ENCODE measurements around the gene SLC6A6. TPM values are rescaled to one million over a fixed set of nuclear protein-coding genes. Genes with fewer than 3 reads are reported as not detected.

The SLC6A6 gene
- total RNA-seq, 2 donors from 2014 or later: 52.7 to 71.9 TPM

DNA sequence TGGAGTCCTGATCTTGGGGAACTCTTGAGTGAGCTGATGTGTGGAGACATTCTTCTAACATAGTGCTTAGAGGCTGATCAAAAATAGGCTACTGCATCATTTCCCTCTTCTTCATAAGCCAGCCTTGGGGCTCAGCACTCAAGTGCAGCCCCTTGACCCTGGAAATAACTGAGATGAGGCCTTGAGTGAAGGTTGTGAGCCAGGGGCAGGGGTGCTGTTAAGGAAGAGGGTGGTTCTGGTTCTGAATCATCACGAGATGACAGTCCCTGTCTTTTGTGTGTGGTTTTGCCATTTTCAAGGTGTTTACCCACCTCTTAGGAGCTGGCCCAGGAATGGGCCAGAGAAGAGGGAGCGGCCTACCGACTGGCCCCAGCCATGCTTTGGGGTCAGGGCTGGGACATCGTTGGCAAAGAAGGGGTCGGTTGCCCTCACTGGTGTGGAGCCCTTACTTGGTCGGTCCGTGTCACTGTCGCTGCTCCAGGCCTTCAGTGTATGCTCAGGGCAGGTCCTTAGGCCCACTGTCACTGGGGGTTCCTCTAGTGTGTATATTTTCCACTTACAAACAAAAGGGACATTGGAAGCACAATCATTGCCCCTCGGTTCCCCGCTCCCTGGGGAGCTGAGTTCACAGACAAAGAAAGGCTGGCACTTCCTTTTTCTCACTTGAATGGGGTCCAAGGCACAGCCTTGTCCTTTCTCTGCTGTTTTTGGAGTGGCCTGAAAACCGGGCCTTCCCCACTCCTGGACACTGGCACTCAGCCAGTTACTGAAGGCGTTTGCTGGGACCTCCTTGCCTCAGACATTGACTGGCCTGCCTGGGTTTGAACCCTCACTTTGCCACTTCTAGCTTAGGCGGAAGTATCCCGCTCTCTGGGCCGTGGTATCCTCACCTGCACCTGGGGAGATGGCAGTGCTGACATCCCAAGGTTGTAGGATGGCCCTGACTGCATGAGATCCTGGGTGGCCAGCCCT lies 46.6 kb downstream of the SLC6A6 start:
- ATAC-seq (peak; percentile 40 to 75), DNase-seq (ENCODE audit: low spot score in 2 of 2) (no peak)
- peaks cover 0 to 4% of the 10 kb centered on the region in 2 donors for H3K9me3 Mint-ChIP-seq
- H3K27ac Mint-ChIP-seq: peak overlapping the region; percentile 82 to 84
- H3K36me3 Mint-ChIP-seq: peaks cover 27 to 46% of the 10 kb centered on the region in 2 donors

DNA sequence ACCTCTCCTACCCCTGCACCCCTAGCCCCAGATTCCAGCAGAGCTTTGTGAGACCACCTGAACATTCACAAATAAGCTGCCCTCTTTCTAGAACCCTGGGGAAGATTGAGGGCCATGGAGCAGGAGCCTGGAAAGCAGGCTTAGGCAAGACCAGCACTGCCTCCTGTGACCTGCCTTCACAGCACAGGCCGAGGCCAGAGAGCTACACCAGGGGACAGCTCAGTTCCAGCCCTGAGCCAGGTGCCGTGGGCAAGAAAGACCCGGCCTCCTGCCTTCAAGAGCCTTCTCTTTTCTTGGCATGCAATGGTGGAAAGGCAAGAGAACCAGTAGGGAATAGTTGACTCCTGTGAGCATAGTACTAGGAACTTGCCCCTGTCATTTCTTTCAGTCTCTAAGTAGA lies 48.1 kb downstream of the SLC6A6 start:
- Mint-ChIP-seq H3K27ac (peak overlapping the region; percentile 11 to 87), H3K36me3 (peaks cover 26 to 35% of the 10 kb centered on the region in 2 donors), H3K9me3 (peaks cover 0 to 4% of the 10 kb centered on the region in 2 donors)
- no peak for DNase-seq (ENCODE audit: low spot score in 2 of 2)
- ATAC-seq: no peak

DNA sequence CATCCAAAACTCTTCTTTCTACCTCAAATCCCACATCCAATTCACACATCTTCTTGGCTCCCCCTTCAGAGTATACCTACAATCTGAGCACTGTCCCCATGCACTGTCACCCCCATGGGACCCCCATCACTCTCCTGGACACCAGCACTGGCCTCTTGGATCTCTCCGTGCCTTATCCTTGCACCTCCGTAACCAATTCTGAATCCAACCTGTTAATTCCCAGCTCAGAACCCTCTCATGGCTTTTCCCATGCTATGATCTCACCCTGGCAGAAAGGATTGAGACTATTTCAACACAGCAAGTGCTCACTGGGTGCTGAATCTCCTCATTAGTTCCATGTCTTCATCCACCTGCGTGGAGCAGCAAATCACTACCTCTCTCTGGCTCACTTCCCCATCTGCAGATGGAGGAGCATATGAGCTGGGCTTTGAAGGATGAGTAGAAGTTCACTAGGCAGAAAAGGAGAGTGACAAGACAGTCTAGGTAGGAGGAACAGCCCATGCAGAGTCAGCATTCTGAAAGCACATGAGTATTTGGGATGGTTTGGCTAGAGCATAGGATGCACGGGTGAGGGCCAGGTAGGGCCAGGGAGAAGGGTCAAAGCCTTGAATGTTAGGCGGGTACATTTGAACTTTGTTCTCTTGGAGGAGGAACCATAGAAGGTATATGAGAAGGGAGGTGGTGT lies 48.7 kb downstream of the SLC6A6 start:
- Mint-ChIP-seq H3K36me3 (peaks cover 20 to 29% of the 10 kb centered on the region in 2 donors), H3K27ac (peak overlapping the region; percentile 11 to 87), H3K9me3 (peaks cover 0 to 4% of the 10 kb centered on the region in 2 donors)
- DNase-seq (ENCODE audit: low spot score in 2 of 2) (no peak), ATAC-seq (no peak)

DNA sequence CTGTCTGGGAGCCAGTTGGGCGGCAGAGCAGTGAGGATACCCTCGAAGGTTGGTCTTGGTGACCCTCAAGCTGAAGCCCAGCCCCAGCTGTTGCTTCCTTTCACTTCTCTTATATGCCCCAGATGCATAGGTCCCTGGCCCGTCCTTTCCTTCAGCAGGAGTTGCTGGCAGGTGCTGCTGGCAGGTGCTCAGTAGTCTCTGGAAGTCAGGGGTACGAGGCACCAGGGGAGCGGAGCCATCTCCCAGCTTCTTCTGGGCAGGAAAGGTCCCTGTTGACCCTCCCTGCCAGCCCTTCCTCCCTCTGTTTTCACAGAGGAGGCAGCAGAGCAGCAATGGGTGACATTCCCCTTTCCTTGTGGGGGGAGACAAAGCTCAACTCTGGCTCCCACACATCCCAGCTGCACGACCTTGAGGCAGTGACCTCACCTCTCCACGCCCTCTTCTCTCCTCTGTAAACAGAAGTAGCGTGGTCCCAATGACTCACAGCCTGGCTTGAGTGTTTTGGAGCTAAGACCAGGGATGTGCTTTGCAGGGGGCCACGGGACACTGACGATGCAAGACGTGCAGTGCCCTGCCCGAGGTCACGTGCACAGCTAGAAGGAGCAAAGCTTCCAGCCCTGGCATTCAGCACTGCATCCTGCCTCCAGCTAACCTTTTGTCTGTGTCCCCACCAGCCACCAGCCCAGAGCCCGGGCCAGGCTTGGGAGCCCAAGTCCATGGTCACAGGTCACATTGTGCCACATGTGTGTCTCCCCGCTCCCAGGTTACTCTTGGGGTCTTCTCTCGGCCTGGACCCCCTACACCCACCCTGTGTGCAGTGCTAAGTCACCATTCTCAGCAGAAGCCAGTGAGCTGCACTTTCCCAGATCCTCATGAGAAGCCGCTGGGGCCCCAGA lies 49.7 kb downstream of the SLC6A6 start:
- Mint-ChIP-seq H3K27ac (peak overlapping the region in 1 of 2 donors; percentile 11), H3K36me3 (peaks cover 10 to 20% of the 10 kb centered on the region in 2 donors), H3K9me3 (peaks cover 0 to under 1% of the 10 kb centered on the region in 2 donors)
- DNase-seq (ENCODE audit: low spot score in 2 of 2): no peak
- no peak for ATAC-seq

DNA sequence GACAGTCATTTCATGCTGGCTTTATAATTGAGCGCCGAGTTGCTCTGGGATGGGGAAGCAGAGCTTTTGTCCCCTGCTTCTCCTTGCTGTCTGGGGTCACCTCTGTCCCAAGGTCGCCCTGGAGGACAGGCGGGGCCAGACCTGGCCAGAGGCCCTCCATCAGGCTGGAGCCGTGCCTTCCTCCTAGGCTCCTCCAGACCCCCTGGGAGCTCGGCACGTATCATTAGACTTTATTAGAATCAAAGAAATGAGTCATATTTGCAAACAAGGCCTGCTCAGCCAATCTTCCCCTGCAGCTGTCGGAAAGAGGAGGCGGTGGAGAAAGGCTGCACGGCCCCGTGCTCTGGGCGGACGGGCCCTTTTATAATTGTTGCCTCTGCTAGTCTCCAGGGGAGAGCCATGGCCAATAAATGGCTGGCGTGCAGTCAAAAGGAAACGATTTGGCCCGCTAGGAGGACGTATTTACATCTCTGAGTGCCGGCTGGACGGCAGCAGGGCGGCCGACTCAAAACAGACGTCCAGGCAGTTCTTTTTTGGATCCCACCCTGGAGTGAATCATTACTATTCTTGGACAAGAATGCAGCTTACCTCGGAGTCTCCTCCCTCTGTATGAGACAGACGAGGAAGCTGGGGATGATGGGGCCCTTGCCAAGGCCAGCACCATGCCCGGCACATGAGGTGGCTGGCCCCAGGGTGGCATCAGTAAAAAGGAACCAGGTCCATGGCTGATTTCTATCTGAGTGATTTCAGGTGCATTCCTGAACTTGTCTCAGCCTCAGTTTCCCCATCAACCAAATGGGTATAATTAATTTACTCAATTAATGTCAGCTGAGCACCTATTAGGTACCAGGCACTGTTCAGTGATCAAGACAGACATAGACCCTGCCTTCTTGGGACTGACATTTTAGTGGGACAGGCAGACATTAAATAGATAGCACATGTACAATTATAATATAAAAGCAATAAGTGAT lies 50.6 kb downstream of the SLC6A6 start:
- Mint-ChIP-seq H3K27ac (peak overlapping the region; percentile 45 to 63), H3K36me3 (peaks cover 5 to 11% of the 10 kb centered on the region in 2 donors), H3K9me3 (no peaks in the 10 kb centered on the region)
- DNase-seq (ENCODE audit: low spot score in 2 of 2): no peak
- no peak for ATAC-seq

DNA sequence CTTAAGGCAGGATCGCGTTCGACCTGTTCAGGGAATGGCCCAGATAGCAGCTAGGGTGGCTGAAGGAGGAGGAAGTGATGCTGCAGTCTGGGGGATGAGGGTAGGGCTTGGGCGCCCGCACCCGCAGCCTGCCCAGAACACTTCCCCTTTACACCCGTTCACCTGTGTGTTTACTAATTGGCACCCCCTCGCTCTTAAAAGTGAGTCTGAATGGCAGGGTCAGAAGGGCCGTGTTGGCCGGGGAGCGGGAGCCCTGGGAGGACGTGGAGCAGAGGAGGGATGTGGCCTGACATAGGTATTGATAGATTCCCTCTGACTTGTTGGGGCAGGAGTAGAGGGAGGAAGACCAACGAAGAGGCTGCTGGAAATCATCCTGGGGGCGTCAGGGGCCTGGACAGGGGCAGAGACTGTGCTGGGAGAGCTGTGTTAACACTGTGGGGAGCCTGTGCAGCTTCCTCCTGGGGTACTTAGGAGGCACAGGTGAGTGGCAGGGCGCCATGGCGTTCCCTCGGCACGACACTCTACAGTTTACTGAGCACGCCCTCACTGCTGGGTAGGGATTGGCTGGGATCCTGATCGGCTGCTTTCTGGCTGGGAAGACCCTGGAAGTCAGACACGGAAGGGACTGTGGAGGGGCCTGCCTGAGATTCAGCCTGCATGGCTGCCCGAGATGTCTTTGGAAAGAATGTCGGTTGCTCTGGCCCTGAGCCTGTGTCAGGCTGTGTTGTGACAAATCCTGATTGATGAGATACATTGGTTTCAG lies 51.7 kb downstream of the SLC6A6 start:
- Mint-ChIP-seq H3K9me3 (no peaks in the 10 kb centered on the region), H3K27ac (peak overlapping the region; percentile 45 to 63), H3K36me3 (peaks cover 4 to 5% of the 10 kb centered on the region in 2 donors)
- ATAC-seq: no peak
- no peak for DNase-seq (ENCODE audit: low spot score in 2 of 2)

DNA sequence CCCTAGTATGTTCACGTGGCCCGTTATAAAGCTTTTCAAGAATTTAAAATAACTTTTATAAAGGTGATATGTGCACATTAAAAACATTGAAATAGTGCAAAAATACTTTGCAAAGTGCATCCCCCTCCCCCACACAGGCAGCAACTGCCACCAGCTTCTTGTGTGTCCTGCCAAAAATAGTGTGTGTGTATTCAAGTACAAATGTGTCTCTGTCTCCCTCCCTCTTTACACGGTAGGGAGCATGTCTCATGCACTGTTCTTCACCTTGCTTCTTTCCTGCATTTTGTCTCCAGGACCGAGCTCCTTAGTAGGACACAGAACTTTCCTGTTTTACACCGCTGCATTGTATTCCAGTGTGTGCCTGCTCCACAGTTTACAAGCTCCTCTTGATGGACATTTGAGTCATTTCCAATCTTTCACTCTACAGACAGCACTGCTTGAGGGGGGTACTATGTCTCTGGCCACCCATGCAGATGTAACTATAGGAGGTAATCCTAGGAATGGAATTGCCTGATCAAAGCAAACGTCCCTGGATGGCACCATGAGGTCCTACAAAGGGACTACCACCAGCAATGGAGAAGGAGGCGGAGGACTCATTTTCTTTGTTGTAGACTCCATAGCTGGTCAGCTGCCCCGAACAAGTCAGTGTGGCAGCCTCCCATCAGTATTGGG lies 52.4 kb downstream of the SLC6A6 start:
- ATAC-seq (no peak), DNase-seq (ENCODE audit: low spot score in 2 of 2) (no peak)
- peak overlapping the region in 1 of 2 donors; percentile 71 for H3K27ac Mint-ChIP-seq
- H3K36me3 Mint-ChIP-seq: peaks cover 5 to 6% of the 10 kb centered on the region in 2 donors
- H3K9me3 Mint-ChIP-seq: no peaks in the 10 kb centered on the region

DNA sequence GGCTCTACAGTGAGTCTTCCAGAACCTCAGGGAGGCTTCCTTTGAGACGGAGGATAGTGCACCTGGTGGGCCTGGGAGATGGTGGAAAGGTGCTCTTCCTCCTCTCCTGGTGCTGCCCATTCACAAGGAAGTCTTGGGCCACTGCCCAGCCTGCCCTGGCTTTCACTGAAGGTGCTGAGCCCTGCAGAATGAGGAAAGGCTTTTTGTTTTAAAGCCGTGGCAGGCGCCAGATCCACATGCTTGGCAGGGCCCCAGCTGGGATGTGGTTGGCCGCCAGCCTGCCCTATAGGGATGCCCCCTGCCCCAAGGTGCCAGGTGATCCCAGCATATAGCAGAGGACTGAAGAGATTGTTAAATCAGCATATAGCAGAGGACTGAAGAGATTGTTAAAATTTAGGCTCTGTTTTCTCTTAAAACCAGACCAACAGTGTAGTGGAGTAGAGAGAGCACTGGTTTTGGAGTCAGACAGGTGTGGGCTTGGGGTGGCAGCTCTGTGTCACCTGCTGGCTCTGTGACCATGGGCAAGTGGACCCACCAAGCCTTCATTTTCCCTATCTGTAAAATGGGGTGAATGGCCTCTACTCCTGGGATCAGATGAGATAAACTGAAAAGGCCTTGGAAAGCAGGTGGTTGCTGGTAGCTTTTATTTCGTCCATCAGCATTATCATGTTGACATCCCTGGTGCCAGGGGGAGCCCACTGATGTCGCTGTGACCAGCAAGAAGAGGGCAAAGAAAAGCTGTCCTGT lies 53.3 kb downstream of the SLC6A6 start:
- H3K9me3 Mint-ChIP-seq: no peaks in the 10 kb centered on the region
- peaks cover 5 to 15% of the 10 kb centered on the region in 2 donors for H3K36me3 Mint-ChIP-seq
- DNase-seq (ENCODE audit: low spot score in 2 of 2): no peak
- peak overlapping the region; percentile 71 to 94 for H3K27ac Mint-ChIP-seq
- no peak for ATAC-seq

DNA sequence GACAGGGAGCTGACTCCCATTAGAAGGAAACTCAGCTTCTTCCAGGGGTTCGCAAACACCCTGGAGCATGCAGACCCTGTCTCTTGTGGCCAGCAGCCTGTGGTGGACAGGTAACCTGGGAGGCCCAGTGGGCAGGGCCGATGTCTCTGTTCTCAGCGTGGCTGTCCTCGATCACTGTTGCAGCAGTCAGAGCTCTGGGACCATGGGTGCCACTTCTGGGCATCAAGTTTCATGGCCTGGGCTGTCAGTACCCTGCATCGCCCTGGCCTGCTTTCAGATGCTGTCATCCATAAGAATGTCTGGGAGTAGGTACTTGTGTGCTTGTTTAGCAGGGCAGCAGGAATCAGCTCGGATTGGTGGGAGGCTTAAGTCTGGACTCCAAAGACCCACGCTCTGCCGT lies 54.4 kb downstream of the SLC6A6 start:
- DNase-seq (ENCODE audit: low spot score in 2 of 2) (no peak), ATAC-seq (no peak)
- Mint-ChIP-seq H3K27ac (peak overlapping the region in 1 of 2 donors; percentile 79), H3K9me3 (no peaks in the 10 kb centered on the region), H3K36me3 (peaks cover 0 to 16% of the 10 kb centered on the region in 2 donors)

DNA sequence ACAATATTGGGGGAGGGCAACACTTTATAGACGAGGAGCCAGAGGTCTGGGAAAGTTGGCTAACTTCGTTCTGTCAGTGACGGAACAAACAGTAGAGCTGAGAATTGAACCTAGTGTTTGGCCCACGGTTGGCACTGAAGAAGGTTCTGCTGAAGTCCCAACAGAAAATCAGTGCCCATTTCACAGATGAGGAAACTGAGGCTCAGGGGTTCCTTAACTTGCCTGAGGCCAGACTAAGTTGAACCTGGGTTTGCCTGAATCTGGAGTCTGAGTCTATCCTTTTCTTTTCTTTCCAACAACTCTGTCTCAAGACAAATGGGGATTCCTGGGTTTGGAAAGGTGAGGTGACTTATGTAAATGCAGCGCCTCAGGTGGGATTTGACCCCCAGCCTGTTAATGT lies 55.1 kb downstream of the SLC6A6 start:
- Mint-ChIP-seq H3K36me3 (peaks cover 0 to 16% of the 10 kb centered on the region in 2 donors), H3K9me3 (no peaks in the 10 kb centered on the region), H3K27ac (peak overlapping the region in 1 of 2 donors; percentile 79)
- DNase-seq (ENCODE audit: low spot score in 2 of 2): no peak
- no peak for ATAC-seq

DNA sequence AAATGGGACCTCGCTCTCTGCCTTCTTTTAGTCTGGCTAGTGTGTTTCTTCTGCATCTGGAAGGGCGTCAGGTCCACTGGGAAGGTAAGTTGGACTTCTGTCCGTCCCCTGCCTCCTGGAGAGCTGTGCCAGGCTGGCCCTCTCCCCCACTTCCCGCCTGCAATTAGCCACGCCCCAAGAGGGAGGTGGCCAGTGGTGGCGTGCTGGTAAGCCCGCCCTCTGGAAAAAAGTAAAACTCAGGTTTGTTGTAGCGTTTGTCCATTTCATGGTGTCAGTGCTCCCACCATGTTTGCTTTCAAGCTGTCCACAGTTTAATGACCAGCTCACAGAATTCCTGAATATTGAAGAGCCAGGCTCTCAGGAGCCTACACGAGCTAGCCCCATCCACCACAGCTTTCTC lies 55.6 kb downstream of the SLC6A6 start:
- DNase-seq (ENCODE audit: low spot score in 2 of 2) (no peak), ATAC-seq (no peak)
- Mint-ChIP-seq H3K27ac (peak overlapping the region in 1 of 2 donors; percentile 79), H3K36me3 (peaks cover 0 to 16% of the 10 kb centered on the region in 2 donors), H3K9me3 (no peaks in the 10 kb centered on the region)

DNA sequence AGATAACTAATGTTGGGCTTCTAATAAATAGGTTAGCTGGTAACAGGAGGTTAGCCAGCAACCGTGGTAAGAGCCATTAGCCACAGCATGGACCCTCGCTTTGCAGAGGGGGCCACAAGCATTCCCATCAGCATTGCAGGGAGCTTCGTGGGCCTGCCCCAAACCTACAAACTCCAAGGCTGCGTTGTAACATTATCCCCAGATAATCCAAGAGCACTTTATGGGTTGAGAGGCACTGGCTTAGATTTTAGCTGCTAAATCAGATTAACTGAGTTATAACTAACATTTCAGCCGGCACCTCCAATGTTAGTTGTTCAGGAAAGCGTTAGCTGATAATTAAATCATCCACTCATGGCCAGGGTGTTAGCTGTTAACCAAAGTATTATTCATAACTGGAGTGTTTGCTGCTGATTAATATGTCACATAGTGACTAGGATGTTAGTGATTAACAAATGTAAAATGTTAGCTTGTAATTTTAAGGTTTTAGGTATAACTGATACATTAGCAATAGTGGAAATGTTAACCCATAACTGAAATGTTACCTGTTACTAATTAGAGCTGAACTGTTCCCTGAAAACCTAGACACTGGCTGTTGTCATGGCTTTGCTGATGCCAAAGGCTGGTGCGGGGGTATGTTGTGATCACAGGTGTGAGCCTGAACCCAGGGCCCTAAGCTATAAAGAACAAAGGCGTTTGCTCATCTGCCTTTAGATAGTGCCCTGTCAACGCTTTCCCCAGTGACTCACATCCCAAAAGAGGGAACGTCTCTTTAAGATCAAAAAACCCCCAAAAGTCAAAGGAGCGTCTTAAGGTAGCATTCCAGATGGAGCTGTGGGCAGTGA lies 56.2 kb downstream of the SLC6A6 start:
- DNase-seq (ENCODE audit: low spot score in 2 of 2) (no peak), ATAC-seq (peak; percentile 43 to 63)
- Mint-ChIP-seq H3K27ac (peak overlapping the region; percentile 79 to 84), H3K9me3 (no peaks in the 10 kb centered on the region), H3K36me3 (peaks cover 0 to 16% of the 10 kb centered on the region in 2 donors)

DNA sequence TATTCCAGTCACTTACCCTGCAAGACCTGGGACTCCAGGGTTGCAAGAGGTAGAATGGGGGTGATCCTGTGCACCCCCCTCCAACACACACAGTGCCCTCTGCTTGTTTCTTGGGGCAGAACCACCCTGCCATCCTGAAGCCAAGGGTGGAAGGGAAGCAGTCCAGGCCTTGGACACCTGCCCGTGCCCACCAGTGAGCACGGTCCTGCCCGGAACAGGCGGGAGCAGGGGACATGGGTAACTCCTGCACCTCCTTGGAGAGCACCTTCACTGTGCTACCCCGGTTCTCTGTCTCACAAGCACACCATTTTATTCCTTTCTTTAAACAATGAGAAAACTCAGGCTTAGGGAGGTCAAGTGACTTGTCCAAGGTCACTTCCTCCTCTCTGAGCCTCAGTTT lies 57.0 kb downstream of the SLC6A6 start:
- Mint-ChIP-seq H3K36me3 (peaks cover 0 to 16% of the 10 kb centered on the region in 2 donors), H3K27ac (peak overlapping the region; percentile 68 to 84), H3K9me3 (no peaks in the 10 kb centered on the region)
- ATAC-seq (no peak), DNase-seq (ENCODE audit: low spot score in 2 of 2) (no peak)
